WTC11 (cell line): ENCODE measurements around the gene FAM124A.

Experiments used
- CTCF ChIP-seq: fragments of 200-600 bp; IDR thresholded peaks from 2 replicates; pipeline ENCODE4 v1.8.0; 2022; ENCODE audit warnings: antibody characterized with exemption
- ETV6 ChIP-seq: sonication (generic); formaldehyde crosslinking; IDR thresholded peaks from 2 replicates; pipeline ENCODE4 v1.8.1; 2022; ENCODE audit warnings: mild to moderate bottlenecking, missing genetic modification reagents
- JUN ChIP-seq: sonication (generic); formaldehyde crosslinking; IDR thresholded peaks from 2 replicates; pipeline ENCODE4 v1.8.0; 2023; ENCODE audit warnings: mild to moderate bottlenecking, missing genetic modification reagents
- MXD4 ChIP-seq: fragments of 250-450 bp; sonication (Bioruptor Pico); IDR thresholded peaks from 2 replicates; pipeline ENCODE4 v1.8.0; 2021; ENCODE audit warnings: mild to moderate bottlenecking, moderate library complexity, borderline replicate concordance
- USF1 ChIP-seq: sonication (generic); formaldehyde crosslinking; IDR thresholded peaks from 2 replicates; pipeline ENCODE4 v1.8.0; 2022; ENCODE audit warnings: mild to moderate bottlenecking, missing genetic modification reagents

- TF ChIP-seq CTCF (no peak), JUN (CRISPR knock-in tag) (no peak), USF1 (CRISPR knock-in tag) (no peak), MXD4 (CRISPR knock-in tag) (no peak), ETV6 (CRISPR knock-in tag) (no peak)
Observed at GRCh38 chr13:51221674-51222036, 543 bp upstream of the FAM124A start.
